Adipocyte (in vitro differentiated cells): ENCODE results near the gene MILR1.

ENCODE experiments used
- DNase-seq: peaks from one replicate; pipeline ENCODE4 v3.0.0-alpha.2; 2015; ENCODE audit warnings: low read depth
- H3K27me3 ChIP-seq: replicated peaks from 2 replicates; pipeline ENCODE4 v1.7.0; 2013; ENCODE audit warnings: mild to moderate bottlenecking, low read length, moderate library complexity; ENCODE audit not compliant: control insufficient read depth, insufficient read depth
- H3K36me3 ChIP-seq: 2 replicates; pipeline ENCODE4 v1.7.0; 2013; ENCODE audit warnings: low read length, mild to moderate bottlenecking, moderate library complexity; ENCODE audit not compliant: control insufficient read depth, insufficient read depth, severe bottlenecking
- H3K4me1 ChIP-seq: 2 replicates; pipeline ENCODE4 v1.7.0; 2013; ENCODE audit warnings: mild to moderate bottlenecking, low read length, moderate library complexity; ENCODE audit not compliant: control insufficient read depth, insufficient read depth
- H3K4me3 ChIP-seq: 2 replicates; pipeline ENCODE4 v1.7.0; 2013; ENCODE audit warnings: mild to moderate bottlenecking, low read length, moderate library complexity
- H3K9ac ChIP-seq: 2 replicates; pipeline ENCODE4 v1.7.0; 2013; ENCODE audit warnings: mild to moderate bottlenecking, low read length, moderate library complexity
- H3K9me3 ChIP-seq: 2 replicates; pipeline ENCODE4 v1.7.0; 2013; ENCODE audit warnings: mild to moderate bottlenecking, low read length, moderate library complexity; ENCODE audit not compliant: control insufficient read depth

The MILR1 gene

GRCh38 chr17:64498308-64499203 is 49.6 kb downstream of the MILR1 start:
- Histone ChIP-seq H3K36me3 (peaks cover 62% of the 10 kb centered on the region), H3K27me3 (no peaks in the 10 kb centered on the region), H3K4me3 (peak overlapping the region; percentile 30), H3K9me3 (no peaks in the 10 kb centered on the region), H3K4me1 (peaks cover 80% of the 10 kb centered on the region), H3K9ac (peak overlapping the region; percentile 93)
- peak; percentile 24 for DNase-seq

DNA sequence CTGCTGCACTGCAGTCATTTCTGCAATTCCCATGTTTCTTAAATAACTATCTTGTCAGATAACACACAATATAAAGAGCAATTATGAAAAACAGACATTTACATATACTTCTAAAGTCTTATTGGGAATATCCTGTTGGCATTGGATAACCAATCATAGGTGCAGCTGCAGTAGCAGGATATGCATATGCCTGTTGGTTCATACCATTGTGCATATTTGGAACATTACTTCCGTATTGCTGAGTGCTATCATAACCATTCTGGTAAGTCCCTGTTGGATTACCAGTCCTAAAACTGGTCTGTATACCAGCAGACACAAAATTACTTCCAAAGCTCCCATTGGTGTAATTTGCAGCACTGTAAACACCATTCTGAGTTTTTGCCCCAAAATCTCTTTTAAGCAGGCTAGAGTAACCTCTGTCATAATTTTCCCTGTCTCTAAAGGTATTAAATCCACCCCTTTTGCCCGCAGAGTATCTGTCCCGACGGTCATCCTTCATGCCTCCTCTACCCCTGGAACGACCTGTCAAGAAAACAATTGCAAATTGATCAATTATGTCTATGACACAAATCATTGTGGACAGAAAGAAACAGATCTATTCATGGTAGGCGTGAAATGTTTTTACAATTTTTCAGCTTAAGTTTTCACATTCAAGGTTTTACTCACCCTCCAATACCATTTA is 51.0 kb downstream of the MILR1 start:
- Histone ChIP-seq H3K4me1 (peaks cover 75% of the 10 kb centered on the region), H3K9ac (peak overlapping the region; percentile 100), H3K9me3 (no peaks in the 10 kb centered on the region), H3K27me3 (no peaks in the 10 kb centered on the region), H3K4me3 (peak overlapping the region; percentile 7), H3K36me3 (peaks cover 75% of the 10 kb centered on the region)
- peak; percentile 28 for DNase-seq

DNA sequence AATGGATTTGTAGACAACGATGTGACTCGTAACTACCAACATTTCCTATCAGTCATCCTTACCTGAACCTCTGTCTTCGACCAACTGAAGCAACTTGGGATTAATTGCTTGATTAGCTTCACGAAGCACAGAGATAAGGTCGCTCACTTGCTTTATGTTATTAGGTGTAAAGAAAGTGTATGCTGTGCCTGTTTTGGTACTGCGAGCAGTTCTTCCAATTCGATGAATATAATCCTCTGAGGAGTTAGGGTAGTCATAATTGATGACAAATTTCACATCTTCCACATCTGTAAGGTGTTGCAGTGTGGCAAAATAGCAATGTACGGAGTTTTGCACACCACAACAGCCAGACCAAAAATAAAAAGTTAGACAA is 51.6 kb downstream of the MILR1 start:
- Histone ChIP-seq H3K36me3 (peaks cover 75% of the 10 kb centered on the region), H3K27me3 (no peaks in the 10 kb centered on the region), H3K4me3 (peak overlapping the region; percentile 7), H3K9me3 (no peaks in the 10 kb centered on the region), H3K9ac (peak overlapping the region; percentile 100), H3K4me1 (peaks cover 71% of the 10 kb centered on the region)
- DNase-seq: no peak

- Histone ChIP-seq H3K9ac (peak overlapping the region; percentile 100), H3K36me3 (peaks cover 75% of the 10 kb centered on the region), H3K4me3 (no peak overlapping the region), H3K27me3 (no peaks in the 10 kb centered on the region), H3K4me1 (peaks cover 71% of the 10 kb centered on the region), H3K9me3 (no peaks in the 10 kb centered on the region)
- peak; percentile 16 for DNase-seq
These were observed 52.2 kb downstream of the MILR1 start for GRCh38 chr17:64500862-64501765.

DNA sequence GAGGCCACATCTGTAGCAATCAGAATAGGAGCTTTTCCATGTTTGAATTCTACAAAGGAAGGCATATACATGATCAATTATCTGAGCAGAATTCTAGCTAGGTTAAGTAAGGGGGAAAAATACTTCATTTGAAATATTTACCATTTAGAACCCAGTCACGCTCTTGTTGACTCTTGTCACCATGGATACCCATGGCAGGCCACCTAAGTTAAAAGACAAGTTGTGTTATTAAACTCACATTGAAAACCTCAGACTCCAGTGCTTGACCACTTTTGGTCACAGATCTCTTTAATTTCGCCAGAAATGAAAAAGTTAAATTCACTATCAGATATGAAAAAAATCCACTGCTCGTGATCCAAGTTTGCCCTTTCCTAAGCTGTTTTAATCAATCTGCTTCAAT is 53.1 kb downstream of the MILR1 start:
- H3K4me3 ChIP-seq: peak overlapping the region; percentile 93
- H3K9me3 ChIP-seq: no peaks in the 10 kb centered on the region
- no peaks in the 10 kb centered on the region for H3K27me3 ChIP-seq
- peaks cover 71% of the 10 kb centered on the region for H3K4me1 ChIP-seq
- peak overlapping the region; percentile 100 for H3K9ac ChIP-seq
- peaks cover 75% of the 10 kb centered on the region for H3K36me3 ChIP-seq
- no peak for DNase-seq

GRCh38 chr17:64502809-64503208 is 53.9 kb downstream of the MILR1 start:
- H3K36me3 ChIP-seq: peaks cover 71% of the 10 kb centered on the region
- H3K9me3 ChIP-seq: no peaks in the 10 kb centered on the region
- no peaks in the 10 kb centered on the region for H3K27me3 ChIP-seq
- H3K4me1 ChIP-seq: peaks cover 63% of the 10 kb centered on the region
- no peak for DNase-seq
- peak overlapping the region; percentile 100 for H3K9ac ChIP-seq
- peak overlapping the region; percentile 93 for H3K4me3 ChIP-seq

- H3K4me1 ChIP-seq: peaks cover 61% of the 10 kb centered on the region
- H3K36me3 ChIP-seq: peaks cover 66% of the 10 kb centered on the region
- no peaks in the 10 kb centered on the region for H3K27me3 ChIP-seq
- H3K9me3 ChIP-seq: no peaks in the 10 kb centered on the region
- peak overlapping the region; percentile 93 for H3K4me3 ChIP-seq
- H3K9ac ChIP-seq: peak overlapping the region; percentile 100
- no peak for DNase-seq
These were observed 54.4 kb downstream of the MILR1 start for GRCh38 chr17:64503341-64503740.

- H3K9ac ChIP-seq: peak overlapping the region; percentile 100
- H3K9me3 ChIP-seq: no peaks in the 10 kb centered on the region
- H3K4me3 ChIP-seq: peak overlapping the region; percentile 93
- DNase-seq: peak; percentile 42
- H3K27me3 ChIP-seq: no peaks in the 10 kb centered on the region
- peaks cover 61% of the 10 kb centered on the region for H3K36me3 ChIP-seq
- peaks cover 59% of the 10 kb centered on the region for H3K4me1 ChIP-seq
These were observed 55.2 kb downstream of the MILR1 start for GRCh38 chr17:64503821-64504768.

GRCh38 chr17:64504769-64505339 is 55.9 kb downstream of the MILR1 start:
- Histone ChIP-seq H3K9me3 (no peaks in the 10 kb centered on the region), H3K9ac (peak overlapping the region; percentile 100), H3K4me1 (peaks cover 54% of the 10 kb centered on the region), H3K27me3 (no peaks in the 10 kb centered on the region), H3K4me3 (peak overlapping the region; percentile 93), H3K36me3 (peaks cover 58% of the 10 kb centered on the region)
- peak; percentile 65 for DNase-seq
